GM19328 (cell line): ENCODE data around the gene TOGARAM1.

Experiments
- ATAC-seq: cut with Tn5 transposase; IDR thresholded peaks from one replicate; pipeline ENCODE4 v1.9.1; 2021; ENCODE audit warnings: mild to moderate bottlenecking, moderate library complexity; ENCODE audit not compliant: unreplicated experiment

Gene TOGARAM1

DNA sequence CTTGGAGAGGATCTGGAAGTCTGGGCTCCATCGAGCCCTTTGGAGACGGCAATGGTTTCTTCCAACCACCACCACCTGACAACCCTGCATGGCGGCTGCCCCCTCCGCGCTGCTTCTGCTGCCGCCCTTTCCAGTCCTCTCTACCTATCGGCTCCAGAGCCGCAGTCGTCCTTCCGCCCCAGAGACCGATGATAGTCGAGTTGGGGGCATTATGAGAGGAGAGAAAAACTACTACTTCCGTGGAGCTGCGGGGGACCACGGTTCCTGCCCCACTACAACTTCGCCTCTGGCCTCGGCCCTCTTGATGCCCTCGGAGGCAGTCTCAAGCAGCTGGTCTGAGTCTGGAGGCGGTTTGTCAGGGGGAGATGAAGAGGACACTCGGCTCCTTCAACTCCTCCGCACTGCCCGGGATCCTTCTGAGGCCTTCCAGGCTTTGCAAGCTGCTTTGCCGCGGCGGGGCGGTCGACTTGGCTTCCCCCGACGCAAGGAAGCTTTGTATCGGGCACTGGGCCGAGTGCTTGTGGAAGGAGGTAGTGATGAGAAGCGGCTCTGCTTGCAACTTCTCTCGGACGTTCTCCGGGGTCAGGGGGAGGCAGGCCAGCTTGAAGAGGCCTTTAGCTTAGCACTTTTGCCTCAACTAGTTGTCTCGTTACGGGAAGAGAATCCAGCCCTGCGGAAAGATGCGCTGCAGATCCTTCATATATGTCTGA is 499 bp downstream of the TOGARAM1 start:
- ATAC-seq = peak; percentile 26

DNA sequence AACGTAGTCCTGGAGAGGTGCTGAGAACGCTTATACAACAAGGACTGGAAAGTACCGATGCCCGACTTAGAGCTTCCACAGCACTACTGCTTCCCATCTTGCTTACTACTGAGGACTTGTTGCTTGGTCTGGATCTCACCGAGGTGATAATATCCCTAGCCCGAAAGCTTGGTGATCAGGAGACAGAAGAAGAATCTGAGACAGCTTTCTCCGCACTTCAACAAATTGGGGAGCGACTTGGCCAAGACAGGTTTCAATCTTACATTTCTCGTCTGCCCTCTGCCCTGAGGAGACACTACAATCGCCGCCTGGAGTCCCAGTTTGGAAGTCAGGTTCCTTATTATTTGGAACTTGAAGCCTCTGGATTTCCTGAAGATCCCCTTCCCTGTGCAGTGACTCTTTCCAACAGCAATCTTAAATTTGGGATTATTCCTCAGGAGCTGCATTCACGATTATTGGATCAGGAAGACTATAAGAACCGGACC is 1.1 kb downstream of the TOGARAM1 start:
- no peak for ATAC-seq

DNA sequence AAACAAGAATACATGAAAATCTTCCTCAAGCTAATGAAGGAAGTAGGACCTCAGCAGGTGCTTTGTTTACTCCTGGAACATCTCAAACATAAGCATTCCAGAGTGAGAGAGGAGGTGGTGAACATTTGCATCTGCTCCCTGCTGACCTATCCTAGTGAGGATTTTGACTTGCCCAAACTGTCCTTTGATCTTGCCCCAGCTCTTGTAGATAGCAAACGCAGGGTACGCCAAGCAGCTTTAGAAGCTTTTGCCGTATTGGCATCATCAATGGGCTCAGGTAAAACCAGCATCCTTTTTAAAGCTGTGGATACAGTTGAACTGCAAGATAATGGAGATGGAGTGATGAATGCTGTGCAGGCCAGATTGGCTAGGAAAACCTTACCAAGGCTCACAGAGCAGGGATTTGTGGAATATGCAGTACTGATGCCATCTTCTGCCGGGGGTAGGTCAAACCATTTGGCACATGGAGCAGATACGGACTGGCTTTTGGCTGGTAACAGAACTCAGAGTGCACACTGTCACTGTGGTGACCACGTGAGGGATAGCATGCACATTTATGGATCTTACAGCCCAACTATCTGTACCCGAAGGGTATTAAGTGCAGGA is 1.9 kb downstream of the TOGARAM1 start:
- no peak for ATAC-seq

DNA sequence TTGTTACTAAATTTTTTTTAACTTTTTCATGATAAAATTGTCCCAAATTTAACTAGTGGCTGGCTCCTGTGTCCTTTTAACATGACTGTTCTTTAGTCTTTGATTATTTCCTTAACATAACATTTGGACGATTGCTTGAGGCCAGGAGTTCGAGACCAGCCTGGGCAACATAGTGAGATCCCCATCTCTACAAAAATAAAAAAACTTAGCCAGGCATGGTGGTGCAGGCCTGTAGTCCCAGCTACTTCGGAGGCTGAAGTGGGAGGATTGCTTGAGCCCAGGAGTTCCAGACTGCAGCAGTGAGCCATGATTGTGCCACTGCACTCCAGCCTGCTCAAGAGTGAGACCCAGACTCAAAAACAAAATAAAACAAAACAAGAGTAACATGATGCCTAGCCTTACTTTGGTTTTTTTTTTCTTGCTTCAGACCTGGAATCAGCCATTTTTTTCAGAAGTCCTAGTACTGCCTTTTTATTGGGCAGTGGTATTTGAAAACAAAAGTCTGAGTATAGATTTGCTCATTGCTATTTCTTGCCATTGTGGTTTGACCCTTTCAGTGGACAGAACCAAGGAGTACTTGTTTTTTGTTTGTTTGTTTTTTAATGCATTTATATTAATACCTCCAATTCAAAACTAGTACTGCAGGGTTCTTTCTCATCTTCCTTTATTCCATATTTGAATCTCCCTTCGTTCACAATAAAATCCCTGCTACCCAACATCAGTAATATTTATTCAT is 4.8 kb downstream of the TOGARAM1 start:
- ATAC-seq = no peak

DNA sequence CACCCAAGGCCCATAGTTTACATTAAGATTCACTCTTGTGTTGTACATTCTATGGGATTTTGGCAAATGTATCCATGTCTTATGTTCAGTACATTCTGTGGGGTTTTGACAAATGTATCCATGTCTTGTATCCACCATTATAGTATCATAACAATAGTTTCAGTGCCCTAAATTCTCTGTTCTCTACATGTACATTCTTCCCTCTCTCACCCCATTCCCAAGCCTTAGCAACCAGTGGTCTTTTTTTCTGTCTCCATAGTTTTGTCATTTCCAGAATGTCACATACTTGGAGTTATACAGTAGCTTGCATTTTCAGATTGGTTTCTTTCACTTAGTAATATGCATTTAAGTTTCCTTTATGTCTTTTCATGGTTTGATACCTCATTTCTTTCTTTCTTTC is 6.7 kb downstream of the TOGARAM1 start:
- no peak for ATAC-seq

DNA sequence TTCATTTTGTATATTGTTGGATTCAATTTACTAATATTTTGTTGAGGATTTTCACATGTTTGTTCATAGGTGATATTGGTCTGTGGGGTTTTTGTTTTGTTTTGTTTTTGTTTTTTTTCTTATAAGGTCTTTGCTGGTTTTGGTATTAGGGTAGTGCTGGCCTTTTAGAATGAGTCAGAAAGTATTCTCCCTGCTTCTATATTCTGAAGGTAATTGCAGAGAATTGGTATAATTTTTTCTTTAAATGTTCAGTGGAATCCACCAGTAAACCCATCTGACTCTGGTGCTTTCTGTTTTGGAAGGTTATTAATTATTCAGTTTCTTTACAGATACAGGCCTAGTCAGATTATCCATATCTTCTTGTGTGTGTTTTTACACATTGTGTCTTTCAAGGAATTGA is 8.9 kb downstream of the TOGARAM1 start:
- no peak for ATAC-seq

DNA sequence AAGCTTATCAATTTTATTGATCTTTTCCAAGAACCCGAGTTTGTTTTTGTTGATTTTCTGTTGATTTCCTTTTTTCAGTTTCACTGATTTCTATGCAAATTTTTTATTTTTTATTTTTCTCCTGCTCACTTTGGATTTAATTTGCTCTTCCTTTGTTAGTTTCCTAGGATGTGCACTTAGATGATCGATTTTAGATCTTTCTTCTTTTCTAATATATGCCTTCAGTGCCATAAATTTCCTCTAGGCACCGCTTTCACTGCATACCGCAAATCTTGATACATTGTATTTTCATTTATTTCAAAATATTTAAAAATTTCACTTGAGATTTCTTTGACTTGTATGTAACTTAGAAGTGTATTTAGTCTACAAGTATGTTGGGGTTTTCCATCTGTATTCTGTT is 9.5 kb downstream of the TOGARAM1 start:
- no peak for ATAC-seq

DNA sequence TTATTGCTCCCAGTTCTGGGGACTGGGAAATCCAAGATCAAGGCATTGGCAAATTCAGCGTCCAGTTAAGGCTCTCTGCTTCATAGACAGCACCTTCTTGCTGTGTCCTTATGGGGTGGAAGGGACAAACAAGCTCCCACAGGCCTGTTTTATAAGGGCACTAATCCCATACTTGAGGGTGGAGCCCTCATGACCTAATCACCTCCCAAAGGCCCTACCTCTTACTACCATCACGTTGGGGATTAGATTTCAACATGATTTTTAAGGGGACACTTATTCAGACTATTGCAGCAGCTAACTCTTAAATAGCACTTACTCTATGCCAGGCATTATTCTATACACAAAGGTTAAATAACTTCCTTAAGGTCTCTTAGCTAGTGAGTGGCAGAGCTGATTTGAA is 17.3 kb downstream of the TOGARAM1 start:
- ATAC-seq = no peak

DNA sequence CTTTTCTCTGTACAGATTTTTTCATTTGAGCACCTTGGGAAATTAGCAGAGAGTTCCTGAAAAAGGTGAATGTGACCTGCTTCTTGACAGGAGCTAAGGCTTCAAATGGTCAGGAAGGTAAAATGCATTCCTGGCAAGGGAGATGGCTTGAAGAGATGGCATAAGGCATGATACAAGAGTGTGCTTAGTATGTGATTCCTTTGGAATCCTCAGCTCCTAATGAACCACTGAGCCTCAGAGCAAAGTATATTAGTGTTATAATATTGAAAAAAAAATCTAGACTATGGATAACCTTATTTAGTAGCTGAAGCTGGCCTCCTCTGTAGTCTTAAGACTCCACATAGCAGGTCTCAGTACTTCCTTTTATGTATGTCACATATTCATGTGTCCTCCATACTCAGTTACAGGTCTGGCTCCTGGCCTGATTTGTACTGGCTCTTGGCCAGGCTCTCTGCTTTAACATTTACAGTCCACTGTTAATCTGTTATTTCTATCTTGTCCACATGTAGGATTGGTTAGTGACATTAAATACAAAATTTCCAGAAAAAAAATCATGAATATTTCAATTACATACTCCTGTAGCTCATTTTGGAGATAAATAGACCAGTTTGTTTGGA is 17.9 kb downstream of the TOGARAM1 start:
- ATAC-seq = no peak

DNA sequence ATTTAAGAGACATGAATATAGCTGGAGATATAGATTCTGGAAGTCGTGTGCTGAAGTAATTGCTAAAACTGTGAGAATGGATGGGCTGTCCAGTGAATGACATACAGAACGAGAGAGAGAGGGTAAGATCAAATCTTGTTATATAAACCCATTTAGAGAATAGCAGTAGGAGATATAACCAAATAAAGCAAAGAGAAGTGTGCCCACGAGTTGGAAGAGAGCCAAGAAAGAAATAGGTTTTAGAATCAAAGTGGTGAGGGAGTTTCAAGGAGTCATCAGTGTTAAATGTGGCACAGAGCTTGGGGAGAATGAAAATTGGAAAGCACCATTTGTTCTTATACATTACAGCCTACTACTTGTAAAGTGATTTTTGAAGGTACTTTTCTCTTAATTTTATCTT is 19.2 kb downstream of the TOGARAM1 start:
- no peak for ATAC-seq

DNA sequence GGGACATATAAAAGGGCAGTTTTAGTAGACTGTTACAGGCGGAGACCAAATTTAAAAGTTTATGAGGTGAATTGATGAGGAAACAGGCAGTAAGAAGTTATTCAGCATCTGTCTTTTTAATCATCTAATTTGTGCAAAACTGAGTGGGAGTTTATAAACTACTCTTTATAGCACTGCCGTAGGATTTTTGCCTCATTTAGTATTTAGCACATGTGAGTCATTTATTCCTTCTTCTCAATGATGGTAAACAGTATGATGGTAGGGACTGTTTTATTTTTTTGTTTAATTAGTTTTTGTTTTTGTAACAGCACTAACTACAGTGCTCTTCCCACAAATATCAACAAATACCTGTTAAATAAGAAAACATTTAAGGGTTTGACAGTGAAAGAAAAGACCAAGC is 20.6 kb downstream of the TOGARAM1 start:
- no peak for ATAC-seq

DNA sequence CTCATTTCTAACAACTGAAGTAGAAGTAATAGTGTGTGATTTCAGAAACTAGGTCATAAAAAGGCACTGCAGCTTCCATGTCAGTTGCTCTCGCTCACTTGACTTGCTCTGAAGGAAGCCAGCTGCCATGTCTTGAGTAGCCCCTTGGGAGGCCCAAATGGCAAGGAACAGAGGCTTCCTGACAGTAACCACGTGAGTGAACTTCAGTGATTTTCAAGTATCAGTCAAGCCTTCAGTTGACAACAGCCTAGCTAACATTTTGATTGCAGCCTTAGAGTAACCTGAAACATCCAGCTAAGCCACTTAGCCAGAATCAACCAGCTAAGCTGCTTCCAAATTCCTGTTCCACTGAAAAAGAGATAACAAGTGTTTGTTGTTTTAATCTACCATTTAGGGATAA is 26.7 kb downstream of the TOGARAM1 start:
- ATAC-seq = no peak

DNA sequence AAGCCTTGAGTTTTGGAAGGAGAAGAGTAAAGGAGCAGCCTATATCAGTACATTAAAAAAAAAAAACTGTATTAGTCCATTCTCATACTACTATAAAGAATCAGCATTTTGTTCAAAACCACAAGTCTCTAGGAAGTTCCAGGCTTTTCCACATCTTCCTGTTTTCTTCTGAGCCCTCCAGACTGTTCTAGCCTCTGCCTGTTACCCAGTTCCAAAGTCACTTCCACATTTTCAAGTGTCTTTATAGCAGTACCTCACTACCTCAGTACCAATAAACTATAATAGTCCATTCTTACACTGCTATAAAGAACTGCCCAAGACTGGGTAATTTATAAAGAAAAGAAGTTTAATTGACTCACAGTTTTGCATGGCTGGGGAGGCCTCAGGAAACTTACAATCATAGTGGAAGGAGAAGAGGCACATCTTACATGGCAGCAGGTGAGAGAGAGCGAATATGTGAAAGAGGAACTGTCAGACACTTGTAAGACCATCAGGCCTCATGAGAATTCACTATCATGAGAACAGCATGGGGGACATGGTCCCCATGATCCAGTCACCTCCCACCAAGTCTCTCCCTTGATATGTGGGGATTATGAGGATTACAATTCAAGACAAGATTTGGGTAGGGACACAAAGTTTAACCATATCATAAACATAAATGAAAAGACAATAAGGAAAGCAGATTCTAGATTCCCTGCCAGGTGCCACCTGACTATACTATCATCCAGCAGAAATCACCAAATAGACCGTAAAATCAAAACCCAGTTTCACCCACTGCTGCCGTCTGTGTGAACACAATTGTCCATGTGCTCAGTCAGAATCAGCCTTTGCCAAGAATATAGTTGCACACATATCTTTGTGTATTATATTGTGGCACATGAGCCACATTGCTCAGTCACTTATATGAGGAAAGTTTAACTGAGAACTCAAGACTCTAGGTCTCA is 27.8 kb downstream of the TOGARAM1 start:
- ATAC-seq = no peak

DNA sequence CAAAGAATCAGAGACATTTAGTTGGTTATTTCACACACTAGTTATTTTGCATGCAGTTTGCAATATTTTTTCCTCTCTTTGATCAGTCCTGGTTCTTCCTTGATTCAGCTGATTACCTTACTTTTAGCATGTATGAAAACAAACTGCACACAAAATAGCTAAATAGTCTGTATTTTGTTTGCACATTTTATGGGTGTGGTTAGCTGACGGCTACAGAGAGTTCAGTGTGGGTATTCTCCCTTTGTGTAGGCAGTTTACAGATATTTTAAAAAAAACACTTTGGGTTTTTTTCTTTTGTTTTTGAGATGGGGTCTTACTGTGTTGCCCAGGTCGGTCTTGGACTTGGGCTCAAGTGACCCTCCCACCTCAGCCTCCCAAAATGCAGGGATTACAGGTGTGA is 28.5 kb downstream of the TOGARAM1 start:
- no peak for ATAC-seq

DNA sequence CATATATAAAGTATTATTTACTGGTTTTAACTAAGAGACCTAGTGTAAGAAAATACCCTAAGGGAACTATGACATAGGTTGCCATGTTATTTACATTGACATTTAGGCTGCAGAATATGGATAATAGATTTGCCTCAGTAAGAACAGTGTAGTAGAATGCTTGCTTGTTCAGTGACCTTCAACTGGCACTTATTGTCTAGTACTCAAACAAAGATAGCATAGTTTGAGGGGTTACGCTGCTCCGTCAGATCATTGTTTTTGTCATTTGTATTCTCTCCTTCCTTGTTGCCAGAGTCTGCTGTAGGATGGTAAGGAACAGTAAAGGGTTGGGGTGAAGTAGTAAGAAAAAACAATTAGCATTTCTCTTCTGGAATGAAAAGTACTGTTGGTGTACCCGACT is 33.2 kb downstream of the TOGARAM1 start:
- no peak for ATAC-seq

DNA sequence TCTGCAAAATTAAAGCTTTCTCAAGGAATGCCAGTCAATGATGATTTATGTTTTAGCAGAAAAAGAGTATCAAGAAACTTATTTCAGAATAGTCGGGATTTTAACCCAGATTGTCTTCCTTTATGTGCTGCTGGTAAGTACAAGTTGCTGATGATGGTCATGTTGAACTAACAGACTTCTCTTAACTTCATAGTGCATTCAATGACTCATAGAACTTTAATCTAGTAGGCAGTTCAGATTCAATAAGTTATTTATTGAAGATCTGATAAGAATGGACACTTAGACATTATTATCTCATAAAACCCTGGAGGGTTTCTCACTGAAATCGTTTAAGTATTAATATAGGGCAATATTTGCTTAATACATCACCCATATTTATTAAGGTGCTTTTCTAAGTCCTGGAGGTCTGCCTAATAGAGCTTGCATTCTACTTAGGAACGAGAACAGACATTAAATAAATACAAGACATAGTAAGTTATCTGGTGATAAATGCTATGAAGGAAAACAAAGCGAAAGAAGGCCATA is 33.8 kb downstream of the TOGARAM1 start:
- no peak for ATAC-seq

DNA sequence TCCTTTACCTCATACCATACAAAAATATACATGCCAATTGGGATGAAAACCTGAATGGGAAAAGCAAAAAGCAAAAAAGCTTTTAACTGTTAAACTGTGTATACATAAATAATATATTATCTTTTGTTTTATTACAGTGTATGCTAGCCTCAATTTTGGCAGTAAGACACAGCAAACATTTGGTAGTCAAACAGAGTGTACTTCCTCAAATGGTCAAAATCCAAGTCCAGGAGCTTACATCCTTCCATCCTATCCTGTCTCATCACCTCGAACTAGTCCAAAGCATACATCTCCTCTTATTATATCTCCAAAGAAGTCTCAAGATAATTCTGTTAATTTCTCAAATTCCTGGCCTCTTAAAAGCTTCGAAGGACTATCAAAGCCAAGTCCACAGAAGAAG is 41.9 kb downstream of the TOGARAM1 start:
- no peak for ATAC-seq

DNA sequence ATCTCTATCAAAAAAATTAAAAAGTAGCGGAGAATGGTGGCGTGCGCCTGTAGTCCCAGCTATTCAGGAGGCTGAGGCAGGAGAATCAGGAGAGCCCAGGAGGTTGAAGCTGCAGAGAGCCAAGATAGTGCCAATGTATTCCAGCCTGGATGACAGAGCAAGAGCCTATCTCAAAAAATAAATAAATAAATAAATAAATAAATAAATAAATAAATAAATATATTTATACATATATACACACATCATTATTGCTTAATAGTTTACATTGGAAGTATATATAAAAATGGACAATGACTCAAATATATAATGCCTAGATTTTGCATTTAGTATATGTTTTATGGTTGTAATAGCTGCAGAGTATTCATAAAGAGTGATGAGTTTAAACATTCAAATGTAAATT is 53.1 kb downstream of the TOGARAM1 start:
- ATAC-seq = no peak

DNA sequence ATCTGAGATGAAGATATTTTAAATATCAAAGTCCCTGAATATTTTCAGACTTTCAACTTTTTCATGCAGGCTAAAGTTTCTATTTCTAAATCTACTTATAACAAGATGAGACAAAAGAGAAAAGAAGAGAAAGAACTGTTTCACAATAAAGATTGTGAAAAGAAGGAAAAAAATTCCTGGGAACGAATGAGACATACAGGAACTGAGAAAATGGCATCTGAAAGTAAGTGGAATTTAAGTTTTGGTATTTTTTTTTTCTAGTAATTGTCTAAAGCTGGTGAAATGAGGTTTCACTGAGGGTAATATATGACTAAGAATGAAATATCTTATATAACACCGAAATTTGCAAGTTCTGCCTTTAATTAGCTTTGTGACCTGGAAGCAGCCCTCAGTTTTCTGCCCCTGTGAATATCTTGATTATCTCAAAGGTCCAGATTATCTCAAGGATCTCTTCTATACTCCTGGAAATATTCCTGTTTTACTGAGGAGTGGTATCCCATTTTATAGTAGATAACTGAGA is 66.2 kb downstream of the TOGARAM1 start:
- no peak for ATAC-seq

DNA sequence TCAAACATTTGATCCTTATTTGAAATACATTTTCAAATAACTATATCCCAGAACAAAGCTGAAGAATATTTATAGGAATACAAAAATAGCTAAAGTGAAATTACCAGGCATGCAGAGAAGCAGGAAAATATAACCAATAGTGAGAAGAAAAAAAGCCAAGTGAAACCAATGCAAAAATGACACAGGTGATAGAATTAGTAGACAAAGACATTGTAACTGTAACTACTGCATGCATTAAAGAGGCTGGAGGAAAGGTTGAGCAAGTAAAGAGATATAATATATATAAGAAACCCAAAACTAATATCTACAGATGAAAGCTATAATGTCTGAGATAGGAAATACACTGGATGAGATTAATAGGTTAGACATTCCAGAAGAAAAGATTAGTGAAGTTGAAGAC is 72.7 kb downstream of the TOGARAM1 start:
- no peak for ATAC-seq
